Vagina (tissue), 2 donors: ENCODE data around the gene FHIT. TPM values are rescaled to one million over a fixed set of nuclear protein-coding genes. Genes with fewer than 3 reads are reported as not detected.

Source experiments
- DNase-seq, 2 donors: peaks; one replicate each; pipeline ENCODE4 v3.0.0-alpha.2; 2017; ENCODE audit errors: extremely low spot score in 2 of 2
- H3K27ac ChIP-seq: fragments of 200-600 bp; sonication (generic); one replicate; pipeline ENCODE4 v1.5.1; 2019
- H3K27me3 ChIP-seq: fragments of 200-600 bp; sonication (generic); one replicate; pipeline ENCODE4 v1.5.1; 2019
- H3K36me3 ChIP-seq, 2 donors: fragments of 200-600 bp; sonication (generic); one replicate each; pipeline ENCODE4 v1.5.1; 2017 to 2019
- H3K4me1 ChIP-seq: fragments of 200-600 bp; sonication (generic); one replicate; pipeline ENCODE4 v1.5.1; 2019
- H3K4me3 ChIP-seq, 2 donors: fragments of 200-600 bp; sonication (generic); 1 replicate in 1 of 2; 2 replicates in 1 of 2; pipeline ENCODE4 v1.5.1; 2016 to 2019
- H3K9me3 ChIP-seq: fragments of 200-600 bp; sonication (generic); one replicate; pipeline ENCODE4 v1.5.1; 2019
- POLR2A ChIP-seq, 2 donors: fragments of 450-650 bp; IDR thresholded peaks; one replicate each; pipeline ENCODE4 v1.6.1; 2017; ENCODE audit warnings: antibody characterized with exemption in 2 of 2, mild to moderate bottlenecking in 2 of 2, moderate library complexity in 2 of 2
- POLR2AphosphoS5 ChIP-seq, 2 donors: sonication (generic); formaldehyde crosslinking; IDR thresholded peaks; one replicate each; pipeline ENCODE4 v1.9.0; 2017; ENCODE audit warnings: antibody characterized with exemption in 2 of 2, mild to moderate bottlenecking in 2 of 2, low read depth in 1 of 2; ENCODE audit not compliant: insufficient read depth in 1 of 2
- intact Hi-C: fragments of 100-400 bp; cut with DNase I; formaldehyde crosslinking; loops from one replicate; pipeline ENCODE4 v1.15.1; 2023
- total RNA-seq: library from RNA; depleted of rRNA; stranded (reverse); fragments of >200 nt; gene quantifications from one replicate; pipeline ENCODE4 v1.2.3, GENCODE V29; 2016
- TF ChIP-seq, protein P1 (sequence below), 3 experiments: fragments of 450-650 bp in 2 of 3; fragments of 200-600 bp in 1 of 3; sonication (generic) in 1 of 3; IDR thresholded peaks; one replicate each; pipeline ENCODE4 v1.5.1; 2017 to 2019; ENCODE audit warnings: antibody characterized with exemption in 3 of 3, mild to moderate bottlenecking in 2 of 3, moderate library complexity in 2 of 3

The FHIT gene
- total RNA-seq, 1 donor from 2014 or later = 7.9 TPM

- no peaks in the 10 kb centered on the region for H3K4me1 ChIP-seq
- H3K9me3 ChIP-seq = no peaks in the 10 kb centered on the region
- no peak overlapping the region for H3K4me3 ChIP-seq
- no peak overlapping the region for H3K27ac ChIP-seq
- TF ChIP-seq, protein P1, sequence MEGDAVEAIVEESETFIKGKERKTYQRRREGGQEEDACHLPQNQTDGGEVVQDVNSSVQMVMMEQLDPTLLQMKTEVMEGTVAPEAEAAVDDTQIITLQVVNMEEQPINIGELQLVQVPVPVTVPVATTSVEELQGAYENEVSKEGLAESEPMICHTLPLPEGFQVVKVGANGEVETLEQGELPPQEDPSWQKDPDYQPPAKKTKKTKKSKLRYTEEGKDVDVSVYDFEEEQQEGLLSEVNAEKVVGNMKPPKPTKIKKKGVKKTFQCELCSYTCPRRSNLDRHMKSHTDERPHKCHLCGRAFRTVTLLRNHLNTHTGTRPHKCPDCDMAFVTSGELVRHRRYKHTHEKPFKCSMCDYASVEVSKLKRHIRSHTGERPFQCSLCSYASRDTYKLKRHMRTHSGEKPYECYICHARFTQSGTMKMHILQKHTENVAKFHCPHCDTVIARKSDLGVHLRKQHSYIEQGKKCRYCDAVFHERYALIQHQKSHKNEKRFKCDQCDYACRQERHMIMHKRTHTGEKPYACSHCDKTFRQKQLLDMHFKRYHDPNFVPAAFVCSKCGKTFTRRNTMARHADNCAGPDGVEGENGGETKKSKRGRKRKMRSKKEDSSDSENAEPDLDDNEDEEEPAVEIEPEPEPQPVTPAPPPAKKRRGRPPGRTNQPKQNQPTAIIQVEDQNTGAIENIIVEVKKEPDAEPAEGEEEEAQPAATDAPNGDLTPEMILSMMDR (IDR thresholded peaks at IDR 0.05) = no peak
- no peak for TF ChIP-seq POLR2A (IDR thresholded peaks at IDR 0.05)
- no peaks in the 10 kb centered on the region for H3K36me3 ChIP-seq
- intact Hi-C loops = no loop called here
- DNase-seq = no peak
- no peaks in the 10 kb centered on the region for H3K27me3 ChIP-seq
Measured at GRCh38 chr3:61093364-61093763, 157.9 kb downstream of the FHIT start.

DNA sequence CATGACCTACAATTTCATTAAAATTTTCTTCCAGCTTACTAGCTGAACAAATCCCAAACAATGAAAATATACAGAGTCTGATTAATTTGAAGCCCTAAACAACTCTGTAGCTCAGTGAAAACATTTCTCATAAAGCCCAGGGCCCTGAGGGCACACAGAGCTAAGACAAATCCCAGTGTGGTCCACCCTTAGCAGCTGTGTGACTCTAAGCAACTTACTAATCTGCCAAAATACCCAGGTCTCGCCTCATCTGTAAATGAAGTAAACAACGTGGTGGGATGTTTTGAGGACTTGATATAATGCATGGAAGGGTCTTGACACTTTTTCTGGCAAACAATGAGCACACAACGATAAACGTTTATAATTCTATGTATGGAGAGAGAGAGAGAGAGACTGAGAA lies 158.4 kb downstream of the FHIT start:
- no peaks in the 10 kb centered on the region for H3K36me3 ChIP-seq
- H3K4me1 ChIP-seq = no peaks in the 10 kb centered on the region
- H3K27ac ChIP-seq = no peak overlapping the region
- no peaks in the 10 kb centered on the region for H3K9me3 ChIP-seq
- no peak for TF ChIP-seq POLR2AphosphoS5 (IDR thresholded peaks at IDR 0.05; ENCODE audit: insufficient read depth in 1 of 2, low read depth in 1 of 2)
- TF ChIP-seq, protein P1 (IDR thresholded peaks at IDR 0.05) = no peak
- intact Hi-C loops = no loop called here
- H3K4me3 ChIP-seq = no peak overlapping the region
- H3K27me3 ChIP-seq = no peaks in the 10 kb centered on the region
- DNase-seq = no peak

DNA sequence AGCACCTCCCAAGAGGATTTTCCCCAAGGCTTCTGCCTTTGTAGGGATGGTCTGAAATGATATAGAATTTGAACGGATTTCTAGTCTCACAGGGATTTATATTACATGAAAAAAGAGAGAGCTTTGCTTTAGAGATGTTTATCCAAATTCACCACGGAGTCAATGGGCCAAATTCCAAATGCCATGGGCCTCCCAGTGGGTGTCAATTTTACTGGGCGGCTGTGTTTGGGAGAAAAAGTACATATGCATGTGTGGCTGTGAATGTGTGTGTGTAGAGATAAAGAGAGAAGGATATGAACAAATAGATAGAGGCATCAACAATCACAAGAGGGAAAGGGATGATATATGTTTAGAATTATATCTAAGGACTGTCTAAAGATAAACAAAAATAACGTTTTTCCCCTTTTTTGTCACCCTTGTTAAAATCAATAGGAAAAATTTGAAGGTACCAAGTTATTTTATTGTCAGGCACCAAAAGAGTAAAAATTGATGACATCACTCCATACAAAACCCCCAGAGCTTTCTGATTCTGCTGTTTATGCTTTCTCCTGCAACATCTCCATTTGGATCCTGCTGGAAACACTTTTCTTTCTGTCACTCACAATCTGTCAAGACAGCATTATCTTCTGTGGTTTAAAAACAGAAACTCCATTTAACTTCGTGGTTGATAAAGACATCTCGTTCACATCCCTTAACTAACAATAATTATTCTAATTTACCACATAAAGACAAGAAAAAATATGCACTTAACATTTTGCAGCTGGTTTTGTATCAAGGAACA lies 160.7 kb downstream of the FHIT start:
- no peaks in the 10 kb centered on the region for H3K27me3 ChIP-seq
- DNase-seq = no peak

GRCh38 chr3:61087465-61087864 lies 163.8 kb downstream of the FHIT start:
- H3K4me3 ChIP-seq = no peak overlapping the region
- no peaks in the 10 kb centered on the region for H3K9me3 ChIP-seq
- no peaks in the 10 kb centered on the region for H3K36me3 ChIP-seq
- no peak for DNase-seq
- no peaks in the 10 kb centered on the region for H3K27me3 ChIP-seq
- H3K27ac ChIP-seq = no peak overlapping the region
- intact Hi-C loops = no loop called here
- no peaks in the 10 kb centered on the region for H3K4me1 ChIP-seq
- TF ChIP-seq, protein P1 (IDR thresholded peaks at IDR 0.05) = no peak
- no peak for TF ChIP-seq POLR2AphosphoS5 (IDR thresholded peaks at IDR 0.05; ENCODE audit: insufficient read depth in 1 of 2, low read depth in 1 of 2)
- no peak for TF ChIP-seq POLR2A (IDR thresholded peaks at IDR 0.05)

More for the DNA sequence above, 160.7 kb downstream of the FHIT start:
- TF ChIP-seq POLR2A (IDR thresholded peaks at IDR 0.05) (no peak), POLR2AphosphoS5 (IDR thresholded peaks at IDR 0.05; ENCODE audit: insufficient read depth in 1 of 2, low read depth in 1 of 2) (no peak)
- TF ChIP-seq, protein P1 (IDR thresholded peaks at IDR 0.05) = no peak
- intact Hi-C loops = no loop called here
- no peaks in the 10 kb centered on the region for H3K36me3 ChIP-seq
- H3K27ac ChIP-seq = no peak overlapping the region
- H3K4me1 ChIP-seq = no peaks in the 10 kb centered on the region
- no peak overlapping the region for H3K4me3 ChIP-seq
- H3K9me3 ChIP-seq = no peaks in the 10 kb centered on the region

GRCh38 chr3:61081554-61081953 lies 169.7 kb downstream of the FHIT start:
- no peaks in the 10 kb centered on the region for H3K36me3 ChIP-seq
- no peaks in the 10 kb centered on the region for H3K4me1 ChIP-seq
- TF ChIP-seq, protein P1 (IDR thresholded peaks at IDR 0.05) = no peak
- TF ChIP-seq POLR2AphosphoS5 (IDR thresholded peaks at IDR 0.05; ENCODE audit: insufficient read depth in 1 of 2, low read depth in 1 of 2) (no peak), POLR2A (IDR thresholded peaks at IDR 0.05) (no peak)
- intact Hi-C loops = loop anchor here (5.0 kb wide), 1 partner anchor 1456 kb away; no protein-coding TSS in a partner anchor
- no peaks in the 10 kb centered on the region for H3K27me3 ChIP-seq
- H3K27ac ChIP-seq = no peak overlapping the region
- no peaks in the 10 kb centered on the region for H3K9me3 ChIP-seq
- DNase-seq = no peak
- H3K4me3 ChIP-seq = no peak overlapping the region
